H9 (cell line): ENCODE data around the gene TMEM129. TPM values are rescaled to one million over a fixed set of nuclear protein-coding genes. Genes with fewer than 3 reads are reported as not detected.

Experiments
- DNase-seq: peaks from one replicate; pipeline ENCODE4 v3.0.0-alpha.2; 2017
- H2AFZ ChIP-seq: one replicate; pipeline ENCODE4 v1.6.1; 2013; ENCODE audit warnings: mild to moderate bottlenecking, low read length, control low read depth, moderate library complexity
- H2AK5ac ChIP-seq: 2 replicates; pipeline ENCODE4 v1.6.1; 2013; ENCODE audit warnings: low read length, control low read depth, mixed read lengths; ENCODE audit not compliant: insufficient read length
- H2BK120ac ChIP-seq: one replicate; pipeline ENCODE4 v1.6.1; 2013; ENCODE audit warnings: low read depth, mild to moderate bottlenecking, low read length, control low read depth, inconsistent platforms; ENCODE audit not compliant: poor library complexity, severe bottlenecking
- H2BK12ac ChIP-seq: 2 replicates; pipeline ENCODE4 v1.6.1; 2013; ENCODE audit warnings: low read length, control low read depth, mixed read lengths, low read depth; ENCODE audit not compliant: insufficient read length
- H2BK15ac ChIP-seq: 2 replicates; pipeline ENCODE4 v1.6.1; 2013; ENCODE audit warnings: low read depth, low read length, control low read depth
- H2BK20ac ChIP-seq: one replicate; pipeline ENCODE4 v1.6.1; 2013; ENCODE audit warnings: low read depth, mild to moderate bottlenecking, low read length, control low read depth, inconsistent platforms; ENCODE audit not compliant: poor library complexity, severe bottlenecking
- H2BK5ac ChIP-seq: 2 replicates; pipeline ENCODE4 v1.6.1; 2013; ENCODE audit warnings: low read length, control low read depth, mixed read lengths; ENCODE audit not compliant: insufficient read length
- H3K14ac ChIP-seq: 2 replicates; pipeline ENCODE4 v1.6.1; 2013; ENCODE audit warnings: low read length, control low read depth; ENCODE audit not compliant: insufficient read depth
- H3K18ac ChIP-seq: 2 replicates; pipeline ENCODE4 v1.6.1; 2013; ENCODE audit warnings: low read depth, mild to moderate bottlenecking, mixed read lengths, low read length, control low read depth; ENCODE audit not compliant: insufficient read length
- H3K23ac ChIP-seq: 2 replicates; pipeline ENCODE4 v1.6.1; 2013; ENCODE audit warnings: low read length, control low read depth, mixed read lengths, low read depth; ENCODE audit not compliant: insufficient read length
- H3K23me2 ChIP-seq: 2 replicates; pipeline ENCODE4 v1.6.1; 2013; ENCODE audit warnings: low read depth, mild to moderate bottlenecking, mixed read lengths, low read length, control low read depth; ENCODE audit not compliant: insufficient read length, poor library complexity, severe bottlenecking
- H3K27ac ChIP-seq: 2 replicates; pipeline ENCODE4 v1.5.1; 2013; ENCODE audit warnings: low read length, control low read depth, mixed read lengths, low read depth; ENCODE audit not compliant: insufficient read length
- H3K27me3 ChIP-seq: 2 replicates; pipeline ENCODE4 v1.6.1; 2013; ENCODE audit warnings: low read length, control low read depth, inconsistent platforms; ENCODE audit not compliant: insufficient read depth
- H3K4ac ChIP-seq: 2 replicates; pipeline ENCODE4 v1.6.1; 2013; ENCODE audit warnings: low read depth, mild to moderate bottlenecking, control low read depth, inconsistent platforms, low read length, moderate library complexity
- H3K4me1 ChIP-seq: 2 replicates; pipeline ENCODE4 v1.6.1; 2013; ENCODE audit warnings: low read length, control low read depth, inconsistent platforms; ENCODE audit not compliant: insufficient read depth
- H3K4me2 ChIP-seq: 2 replicates; pipeline ENCODE4 v1.6.1; 2013; ENCODE audit warnings: low read length, control low read depth, mixed read lengths; ENCODE audit not compliant: insufficient read length, insufficient read depth
- H3K56ac ChIP-seq: 2 replicates; pipeline ENCODE4 v1.6.1; 2013; ENCODE audit warnings: low read depth, mild to moderate bottlenecking, mixed read lengths, low read length, control low read depth; ENCODE audit not compliant: insufficient read length
- H3K79me1 ChIP-seq: 2 replicates; pipeline ENCODE4 v1.6.1; 2013; ENCODE audit warnings: low read depth, mild to moderate bottlenecking, moderate library complexity, low read length, control low read depth, inconsistent platforms; ENCODE audit not compliant: insufficient read depth, poor library complexity, severe bottlenecking
- H3K79me2 ChIP-seq: 2 replicates; pipeline ENCODE4 v1.6.1; 2013; ENCODE audit warnings: low read length, control low read depth, inconsistent platforms; ENCODE audit not compliant: insufficient read depth
- H3K9ac ChIP-seq: 2 replicates; pipeline ENCODE4 v1.6.1; 2013; ENCODE audit warnings: low read length, control low read depth, mixed read lengths; ENCODE audit not compliant: insufficient read length; ENCODE audit errors: extremely low read depth
- H3K9me3 ChIP-seq: one replicate; pipeline ENCODE4 v1.6.1; 2013; ENCODE audit warnings: low read depth, low read length, inconsistent platforms; ENCODE audit not compliant: control insufficient read depth
- H3T11ph ChIP-seq: one replicate; pipeline ENCODE4 v1.6.1; 2013; ENCODE audit warnings: mild to moderate bottlenecking, low read length, control low read depth, inconsistent platforms
- H4K20me1 ChIP-seq: one replicate; pipeline ENCODE4 v1.6.1; 2013; ENCODE audit not compliant: control insufficient read depth, insufficient read length, insufficient read depth
- H4K5ac ChIP-seq: 2 replicates; pipeline ENCODE4 v1.6.1; 2013; ENCODE audit warnings: low read depth, mild to moderate bottlenecking, mixed read lengths, low read length, control low read depth; ENCODE audit not compliant: insufficient read length
- H4K8ac ChIP-seq: replicated peaks from 2 replicates; pipeline ENCODE4 v1.6.1; 2013; ENCODE audit warnings: low read length, control low read depth, mixed read lengths, low read depth; ENCODE audit not compliant: insufficient read length
- H4K91ac ChIP-seq: 2 replicates; pipeline ENCODE4 v1.6.1; 2013; ENCODE audit warnings: low read depth, mild to moderate bottlenecking, moderate library complexity, mixed read lengths, low read length, control low read depth; ENCODE audit not compliant: insufficient read length
- H3K27ac Mint-ChIP-seq, 3 experiments: 2 replicates in 2 of 3; 3 replicates in 1 of 3; pipeline ENCODE4 v1.8.0; 2020 to 2021; ENCODE audit warnings: mixed read lengths in 3 of 3, mild to moderate bottlenecking in 1 of 3, moderate library complexity in 1 of 3
- H3K27me3 Mint-ChIP-seq: 2 replicates; pipeline ENCODE4 v1.8.0; 2021; ENCODE audit warnings: low read depth, mild to moderate bottlenecking, moderate library complexity, mixed read lengths
- H3K36me3 Mint-ChIP-seq, 3 experiments: 2 replicates in 2 of 3; 3 replicates in 1 of 3; pipeline ENCODE4 v1.8.0; 2020 to 2021; ENCODE audit warnings: low read depth in 3 of 3, mixed read lengths in 3 of 3; ENCODE audit not compliant: insufficient read depth in 1 of 3
- H3K4me1 Mint-ChIP-seq, 2 experiments: 2 replicates each; pipeline ENCODE4 v1.8.0; 2020; ENCODE audit warnings: mixed read lengths in 2 of 2
- H3K4me3 Mint-ChIP-seq, 2 experiments: 2 replicates in 1 of 2; 3 replicates in 1 of 2; pipeline ENCODE4 v1.8.0; 2020 to 2021; ENCODE audit warnings: mild to moderate bottlenecking in 2 of 2, mixed read lengths in 2 of 2, moderate library complexity in 1 of 2
- H3K9me3 Mint-ChIP-seq, 2 experiments: 2 replicates in 1 of 2; 3 replicates in 1 of 2; pipeline ENCODE4 v1.8.0; 2020; ENCODE audit warnings: mild to moderate bottlenecking in 2 of 2, mixed read lengths in 2 of 2, moderate library complexity in 1 of 2
- CTCF ChIP-seq: fragments of 200-600 bp; sonication (generic); conservative IDR thresholded peaks from 3 replicates; pipeline ENCODE4 v1.8.0; 2021; ENCODE audit warnings: antibody characterized with exemption, mild to moderate bottlenecking
- WGBS: extraction: QIAGEN DNeasy Blood & Tissue Kit; methylation state at CpG from one replicate; pipeline ENCODE4 v1.1.7; 2013; ENCODE audit warnings: missing lambda C conversion rate, low lambda C conversion rate, mixed read lengths; ENCODE audit not compliant: insufficient read length; ENCODE audit errors: extremely low coverage; 5-methylcytosine and 5-hydroxymethylcytosine counted together
- total RNA-seq: library from RNA; stranded (reverse); gene quantifications from 2 replicates; pipeline ENCODE4 v1.2.1, GENCODE V29; 2021

Gene TMEM129
- total RNA-seq, 1 experiment from 2014 or later = 27.3 TPM

- Histone ChIP-seq H3K27ac (no peak overlapping the region), H3K14ac (no peak overlapping the region), H3T11ph (no peak overlapping the region), H3K23me2 (no peaks in the 10 kb centered on the region), H3K23ac (no peak overlapping the region), H2BK12ac (no peak overlapping the region), H2BK20ac (no peak overlapping the region), H3K4me2 (no peak overlapping the region), H2AFZ (no peak overlapping the region), H2BK120ac (no peak overlapping the region), H2BK15ac (no peak overlapping the region), H4K5ac (no peak overlapping the region), H3K79me2 (no peaks in the 10 kb centered on the region), H3K18ac (no peak overlapping the region), H2BK5ac (no peak overlapping the region), H2AK5ac (no peak overlapping the region), H3K56ac (no peak overlapping the region), H4K8ac (no peak overlapping the region), H4K91ac (no peak overlapping the region), H3K9ac (no peak overlapping the region), H3K79me1 (no peaks in the 10 kb centered on the region), H3K27me3 (no peaks in the 10 kb centered on the region), H3K4me1 (no peaks in the 10 kb centered on the region), H4K20me1 (no peaks in the 10 kb centered on the region), H3K9me3 (peaks cover 13% of the 10 kb centered on the region), H3K4ac (no peak overlapping the region)
- WGBS = no CpG with 5 or more reads among the region's 17 CpGs
- Mint-ChIP-seq H3K36me3 (peaks cover 51 to 93% (median 83%) of the 10 kb centered on the region in 3 experiments), H3K27me3 (no peaks in the 10 kb centered on the region), H3K27ac (no peak overlapping the region; a peak in 1 of 7 replicates), H3K9me3 (peaks cover 19 to 20% of the 10 kb centered on the region in 2 experiments), H3K4me3 (no peak overlapping the region), H3K4me1 (0 out of 4 replicates have a peak, but pooled peaks cover 0 to 4% of the 10 kb centered on the region in 2 experiments)
- no peak for DNase-seq
- TF ChIP-seq CTCF = no peak
Measured at GRCh38 chr4:1741208-1741607, 20.1 kb upstream of the TMEM129 start.
